ENCODE results near the gene PSMD10.

PSMD10 gene

GRCh38 chrX:108081110-108081509 is 10.2 kb downstream of the PSMD10 start:
- H3K4me3 ChIP-seq (ENCODE audit: low read length), result no peak overlapping the region
- no peak for DNase-seq (ENCODE audit: low read depth)
- no peak for TF ChIP-seq CTCF (conservative IDR thresholded peaks at IDR 0.05; ENCODE audit: low read depth, low read length)

GRCh38 chrX:108072746-108073145 is 18.6 kb downstream of the PSMD10 start:
- no peak for TF ChIP-seq CTCF (conservative IDR thresholded peaks at IDR 0.05; ENCODE audit: low read depth, low read length)
- H3K4me3 ChIP-seq (ENCODE audit: low read length), result no peak overlapping the region
- no peak for DNase-seq (ENCODE audit: low read depth)

GRCh38 chrX:108071578-108071977 is 19.8 kb downstream of the PSMD10 start:
- DNase-seq (ENCODE audit: low read depth), result no peak
- H3K4me3 ChIP-seq (ENCODE audit: low read length), result no peak overlapping the region
- TF ChIP-seq CTCF (conservative IDR thresholded peaks at IDR 0.05; ENCODE audit: low read depth, low read length), result no peak

GRCh38 chrX:108070891-108071290 is 20.5 kb downstream of the PSMD10 start:
- DNase-seq (ENCODE audit: low read depth), result peak; percentile 30
- TF ChIP-seq CTCF (conservative IDR thresholded peaks at IDR 0.05; ENCODE audit: low read depth, low read length), result no peak
- H3K4me3 ChIP-seq (ENCODE audit: low read length), result no peak overlapping the region

- TF ChIP-seq CTCF (conservative IDR thresholded peaks at IDR 0.05; ENCODE audit: low read depth, low read length), result no peak
- no peak for DNase-seq (ENCODE audit: low read depth)
- no peak overlapping the region for H3K4me3 ChIP-seq (ENCODE audit: low read length)
Observed at GRCh38 chrX:108068121-108068520, 23.2 kb downstream of the PSMD10 start.

- no peak for DNase-seq (ENCODE audit: low read depth)
- TF ChIP-seq CTCF (conservative IDR thresholded peaks at IDR 0.05; ENCODE audit: low read depth, low read length), result no peak
- no peak overlapping the region for H3K4me3 ChIP-seq (ENCODE audit: low read length)
Observed at GRCh38 chrX:108064613-108065012, 26.7 kb downstream of the PSMD10 start.

- no peak for TF ChIP-seq CTCF (conservative IDR thresholded peaks at IDR 0.05; ENCODE audit: low read depth, low read length)
- no peak for DNase-seq (ENCODE audit: low read depth)
- H3K4me3 ChIP-seq (ENCODE audit: low read length), result no peak overlapping the region
Observed at GRCh38 chrX:108064001-108064400, 27.3 kb downstream of the PSMD10 start.

Data from retinal pigment epithelial cell (primary cell).